GM08714 (cell line): ENCODE measurements around the gene MAP3K5.

Source experiments
- H3K4me3 ChIP-seq: fragments of 200-500 bp; sonication (Bioruptor generic); 2 replicates; pipeline ENCODE4 v1.5.1; 2014; ENCODE audit warnings: mild to moderate bottlenecking, low read length, inconsistent platforms
- ZNF274 ChIP-seq: IDR thresholded peaks from 2 replicates; pipeline ENCODE4 v1.6.1; 2012; ENCODE audit warnings: mild to moderate bottlenecking, low read depth, low read length

Gene MAP3K5

GRCh38 chr6:136563386-136564152 lies 228.7 kb downstream of the MAP3K5 start:
- no peak for TF ChIP-seq ZNF274
- no peak overlapping the region for H3K4me3 ChIP-seq

GRCh38 chr6:136562211-136562610 lies 230.1 kb downstream of the MAP3K5 start:
- TF ChIP-seq ZNF274 = no peak
- H3K4me3 ChIP-seq = no peak overlapping the region

- no peak for TF ChIP-seq ZNF274
- H3K4me3 ChIP-seq = no peak overlapping the region
These were observed 239.0 kb downstream of the MAP3K5 start for GRCh38 chr6:136553166-136553787.

GRCh38 chr6:136552054-136552453 lies 240.2 kb downstream of the MAP3K5 start:
- no peak overlapping the region for H3K4me3 ChIP-seq

GRCh38 chr6:136551103-136551502 lies 241.2 kb downstream of the MAP3K5 start:
- TF ChIP-seq ZNF274 = no peak
- no peak overlapping the region; the same call in 1 of the 2 replicates for H3K4me3 ChIP-seq

More at GRCh38 chr6:136552054-136552453, 240.2 kb downstream of the MAP3K5 start:
- TF ChIP-seq ZNF274 = no peak

GRCh38 chr6:136550330-136551071 lies 241.8 kb downstream of the MAP3K5 start, which contains the start of gene MAP7:
Gene MAP7 (minus strand): TSS chr6:136550422. CDS start chr6:136550408, 14 bp downstream.
- no peak for TF ChIP-seq ZNF274
- H3K4me3 ChIP-seq = peak within 1 kb of the TSS; percentile 71

GRCh38 chr6:136550045-136550329 lies 242.3 kb downstream of the MAP3K5 start:
- no peak for TF ChIP-seq ZNF274
- H3K4me3 ChIP-seq = peak overlapping the region; percentile 71

GRCh38 chr6:136549300-136550044 lies 242.8 kb downstream of the MAP3K5 start:
- TF ChIP-seq ZNF274 = no peak
- peak overlapping the region; percentile 71 for H3K4me3 ChIP-seq

- no peak overlapping the region for H3K4me3 ChIP-seq
- no peak for TF ChIP-seq ZNF274
These were observed 243.5 kb downstream of the MAP3K5 start for GRCh38 chr6:136548582-136549299.

- no peak overlapping the region for H3K4me3 ChIP-seq
- no peak for TF ChIP-seq ZNF274
These were observed 244.4 kb downstream of the MAP3K5 start for GRCh38 chr6:136547871-136548270.

GRCh38 chr6:136547336-136547735 lies 244.9 kb downstream of the MAP3K5 start:
- no peak overlapping the region for H3K4me3 ChIP-seq
- TF ChIP-seq ZNF274 = no peak

GRCh38 chr6:136546331-136546730 lies 245.9 kb downstream of the MAP3K5 start:
- H3K4me3 ChIP-seq = no peak overlapping the region
- TF ChIP-seq ZNF274 = no peak

GRCh38 chr6:136544326-136544725 lies 248.0 kb downstream of the MAP3K5 start:
- H3K4me3 ChIP-seq = no peak overlapping the region
- TF ChIP-seq ZNF274 = no peak
